HEK293 (cell line): ENCODE results near the gene ZNF785.

Experiments used
- CTCF ChIA-PET: fragments of 350-600 bp; formaldehyde crosslinking; extraction: SDS; loops from one replicate; lab custom pipeline; 2021; ENCODE audit warnings: antibody characterized with exemption; lab: Yijun Ruan, JAX
- POLR2A ChIA-PET: fragments of 300-600 bp; formaldehyde crosslinking; extraction: SDS; loops from one replicate; lab custom pipeline; 2020; ENCODE audit warnings: antibody characterized with exemption, inconsistent platforms; lab: Yijun Ruan, JAX
- H3K27ac ChIP-seq: fragments of 200-500 bp; sonication (Bioruptor generic); 2 replicates; pipeline ENCODE4 v1.5.1; 2014; ENCODE audit warnings: low read depth, low read length, control low read depth, inconsistent platforms; ENCODE audit errors: extremely low read depth
- H3K36me3 ChIP-seq, 2 experiments: fragments of 200-500 bp in 1 of 2; sonication (Bioruptor generic) in 1 of 2; 1 replicate in 1 of 2; 2 replicates in 1 of 2; pipeline ENCODE4 v1.5.1; 2014 to 2017; ENCODE audit warnings: inconsistent platforms in 2 of 2, low read length in 2 of 2; ENCODE audit not compliant: control insufficient read depth in 2 of 2, insufficient read depth in 1 of 2
- H3K4me1 ChIP-seq: fragments of 200-500 bp; sonication (Bioruptor generic); 2 replicates; pipeline ENCODE4 v1.5.1; 2014; ENCODE audit warnings: mild to moderate bottlenecking, low read length, inconsistent platforms; ENCODE audit not compliant: control insufficient read depth, insufficient read depth
- H3K4me3 ChIP-seq: 2 replicates; pipeline ENCODE4 v1.5.1; 2011; ENCODE audit warnings: low read depth, mild to moderate bottlenecking, control low read depth, low read length, moderate library complexity
- H3K9me3 ChIP-seq: fragments of 200-500 bp; sonication (Bioruptor generic); 2 replicates; pipeline ENCODE4 v1.5.1; 2014; ENCODE audit warnings: low read depth, low read length, inconsistent platforms; ENCODE audit not compliant: control insufficient read depth, insufficient read depth
- KLF1 ChIP-seq: fragments of 450-650 bp; formaldehyde crosslinking; IDR thresholded peaks from 2 replicates; pipeline ENCODE4 v1.5.1; 2016; ENCODE audit warnings: missing biosample characterization, missing genetic modification characterization
- KLF16 ChIP-seq: fragments of 450-650 bp; formaldehyde crosslinking; IDR thresholded peaks from 2 replicates; pipeline ENCODE4 v1.5.1; 2017; ENCODE audit warnings: missing biosample characterization, missing genetic modification characterization
- OSR2 ChIP-seq: fragments of 450-650 bp; formaldehyde crosslinking; IDR thresholded peaks from 2 replicates; pipeline ENCODE4 v1.5.1; 2016; ENCODE audit warnings: missing biosample characterization, missing genetic modification characterization
- OVOL3 ChIP-seq: fragments of 450-650 bp; formaldehyde crosslinking; IDR thresholded peaks from 2 replicates; pipeline ENCODE4 v1.5.1; 2016; ENCODE audit warnings: missing biosample characterization, missing genetic modification characterization
- PATZ1 ChIP-seq: fragments of 450-650 bp; formaldehyde crosslinking; IDR thresholded peaks from 2 replicates; pipeline ENCODE4 v1.5.1; 2016; ENCODE audit warnings: missing biosample characterization, missing genetic modification characterization
- PRDM1 ChIP-seq: fragments of 450-650 bp; formaldehyde crosslinking; IDR thresholded peaks from 2 replicates; pipeline ENCODE4; 2016; ENCODE audit warnings: missing biosample characterization, missing genetic modification characterization
- PRDM6 ChIP-seq: fragments of 450-650 bp; formaldehyde crosslinking; IDR thresholded peaks from 2 replicates; pipeline ENCODE4 v1.5.1; 2017; ENCODE audit warnings: missing biosample characterization, missing genetic modification characterization
- SP7 ChIP-seq: fragments of 450-650 bp; formaldehyde crosslinking; IDR thresholded peaks from 2 replicates; pipeline ENCODE4 v1.5.1; 2016; ENCODE audit warnings: missing biosample characterization, missing genetic modification characterization
- ZBTB20 ChIP-seq: fragments of 450-650 bp; formaldehyde crosslinking; IDR thresholded peaks from 2 replicates; pipeline ENCODE4 v1.5.1; 2016; ENCODE audit warnings: missing biosample characterization, missing genetic modification characterization
- ZBTB21 ChIP-seq: fragments of 450-650 bp; formaldehyde crosslinking; IDR thresholded peaks from 2 replicates; pipeline ENCODE4 v1.5.1; 2017; ENCODE audit warnings: missing biosample characterization, missing genetic modification characterization
- ZBTB8A ChIP-seq: fragments of 450-650 bp; formaldehyde crosslinking; IDR thresholded peaks from 2 replicates; pipeline ENCODE4 v1.5.1; 2016; ENCODE audit warnings: missing biosample characterization, missing genetic modification characterization
- ZEB2 ChIP-seq: fragments of 450-650 bp; formaldehyde crosslinking; IDR thresholded peaks from 2 replicates; pipeline ENCODE4 v1.5.1; 2016; ENCODE audit warnings: missing biosample characterization, missing genetic modification characterization
- ZFHX2 ChIP-seq: fragments of 450-650 bp; formaldehyde crosslinking; conservative IDR thresholded peaks from 2 replicates; pipeline ENCODE4 v1.5.1; 2016; ENCODE audit warnings: missing biosample characterization, missing genetic modification characterization
- ZNF148 ChIP-seq: fragments of 450-650 bp; formaldehyde crosslinking; IDR thresholded peaks from 2 replicates; pipeline ENCODE4 v1.5.0; 2017; ENCODE audit warnings: missing biosample characterization, missing genetic modification characterization, borderline replicate concordance
- ZNF175 ChIP-seq: fragments of 450-650 bp; formaldehyde crosslinking; IDR thresholded peaks from 2 replicates; pipeline ENCODE4 v1.5.1; 2016; ENCODE audit warnings: missing biosample characterization, missing genetic modification characterization
- ZNF2 ChIP-seq: fragments of 450-650 bp; formaldehyde crosslinking; IDR thresholded peaks from 2 replicates; pipeline ENCODE4 v1.5.1; 2016; ENCODE audit warnings: missing biosample characterization, missing genetic modification characterization
- ZNF214 ChIP-seq: fragments of 450-650 bp; formaldehyde crosslinking; IDR thresholded peaks from 2 replicates; pipeline ENCODE4 v1.5.1; 2017; ENCODE audit warnings: missing biosample characterization, mild to moderate bottlenecking, missing genetic modification characterization, borderline replicate concordance
- ZNF280D ChIP-seq: fragments of 450-650 bp; formaldehyde crosslinking; IDR thresholded peaks from 2 replicates; pipeline ENCODE4 v1.5.1; 2016; ENCODE audit warnings: missing biosample characterization, missing genetic modification characterization
- ZNF335 ChIP-seq: fragments of 450-650 bp; formaldehyde crosslinking; conservative IDR thresholded peaks from 2 replicates; pipeline ENCODE4 v1.5.1; 2016; ENCODE audit warnings: missing biosample characterization, missing genetic modification characterization
- ZNF366 ChIP-seq: fragments of 450-650 bp; formaldehyde crosslinking; conservative IDR thresholded peaks from 2 replicates; pipeline ENCODE4 v1.5.1; 2016; ENCODE audit warnings: missing biosample characterization, missing genetic modification characterization
- ZNF394 ChIP-seq: fragments of 450-650 bp; formaldehyde crosslinking; IDR thresholded peaks from 2 replicates; pipeline ENCODE4 v1.5.1; 2016; ENCODE audit warnings: missing biosample characterization, missing genetic modification characterization, mild to moderate bottlenecking, moderate library complexity, borderline replicate concordance
- ZNF530 ChIP-seq: fragments of 450-650 bp; formaldehyde crosslinking; IDR thresholded peaks from 2 replicates; pipeline ENCODE4 v1.5.1; 2016; ENCODE audit warnings: low read depth, missing biosample characterization, missing genetic modification characterization
- ZNF629 ChIP-seq: fragments of 450-650 bp; formaldehyde crosslinking; IDR thresholded peaks from 2 replicates; pipeline ENCODE4 v1.5.1; 2017; ENCODE audit warnings: missing biosample characterization, missing genetic modification characterization
- ZNF692 ChIP-seq: fragments of 450-650 bp; formaldehyde crosslinking; IDR thresholded peaks from 2 replicates; pipeline ENCODE4 v1.5.1; 2016; ENCODE audit warnings: missing biosample characterization, missing genetic modification characterization
- ZXDB ChIP-seq: fragments of 450-650 bp; formaldehyde crosslinking; IDR thresholded peaks from 2 replicates; pipeline ENCODE4 v1.5.1; 2016; ENCODE audit warnings: missing biosample characterization, missing genetic modification characterization

Gene ZNF785

GRCh38 chr16:30541502-30542329 is 43.8 kb downstream of the ZNF785 start:
- POLR2A ChIA-PET: interaction anchor here (0.8 to 3.1 kb wide), 5 partner anchors 12 to 92 kb away, joined by 3 to 12 read pairs (median 5); partner anchors contain the start of genes ZNF688 and ZNF764
- H3K9me3 ChIP-seq: no peaks in the 10 kb centered on the region
- H3K4me3 ChIP-seq: no peak overlapping the region
- no peaks in the 10 kb centered on the region for H3K36me3 ChIP-seq
- peaks cover 6% of the 10 kb centered on the region; the same call in 1 of the 2 replicates for H3K4me1 ChIP-seq
- no peak overlapping the region for H3K27ac ChIP-seq
- CTCF ChIA-PET: interaction anchor here (0.6 to 1.1 kb wide), 4 partner anchors 8 to 73 kb away, joined by 3 to 6 read pairs (median 4); no protein-coding TSS in a partner anchor
- TF ChIP-seq ZNF692 (tag by site-specific recombination): peak; percentile 51; the same call in 1 of the 2 replicates
- peak; percentile 67; the same call in 1 of the 2 replicates for TF ChIP-seq ZNF394 (tag by site-specific recombination)
- TF ChIP-seq ZBTB21 (tag by site-specific recombination): peak; percentile 47; the same call in 1 of the 2 replicates
- TF ChIP-seq ZNF629 (tag by site-specific recombination): peak; percentile 91
- no peak for TF ChIP-seq KLF1
- TF ChIP-seq ZBTB8A (tag by site-specific recombination): peak; percentile 50
- TF ChIP-seq ZNF2 (tag by site-specific recombination): no peak
- TF ChIP-seq ZNF366 (tag by site-specific recombination): peak; percentile 78
- no peak for TF ChIP-seq KLF16 (tag by site-specific recombination)
- no peak for TF ChIP-seq ZNF214
- TF ChIP-seq PRDM6 (tag by site-specific recombination): no peak
- no peak for TF ChIP-seq ZNF530 (tag by site-specific recombination)
- no peak for TF ChIP-seq OVOL3 (tag by site-specific recombination)
- peak; percentile 43 for TF ChIP-seq SP7 (tag by site-specific recombination)
- TF ChIP-seq ZNF148 (tag by site-specific recombination): no peak
- peak; percentile 92 for TF ChIP-seq PRDM1
- 0 out of 2 replicates have a peak, but pooled peaks have one; percentile 17 for TF ChIP-seq PATZ1
- TF ChIP-seq ZBTB20 (tag by site-specific recombination): no peak
- peak; percentile 13; the same call in 1 of the 2 replicates for TF ChIP-seq ZXDB
- 0 out of 2 replicates have a peak, but pooled peaks have one; percentile 23 for TF ChIP-seq ZEB2
- TF ChIP-seq ZNF335 (tag by site-specific recombination): peak; percentile 40; the same call in 1 of the 2 replicates
- TF ChIP-seq ZNF175 (tag by site-specific recombination): no peak
- peak; percentile 51; the same call in 1 of the 2 replicates for TF ChIP-seq ZFHX2 (tag by site-specific recombination)
- no peak for TF ChIP-seq OSR2
- no peak for TF ChIP-seq ZNF280D (tag by site-specific recombination)
